ENCODE measurements around the gene MTHFD2L.

- TF ChIP-seq, protein P1, sequence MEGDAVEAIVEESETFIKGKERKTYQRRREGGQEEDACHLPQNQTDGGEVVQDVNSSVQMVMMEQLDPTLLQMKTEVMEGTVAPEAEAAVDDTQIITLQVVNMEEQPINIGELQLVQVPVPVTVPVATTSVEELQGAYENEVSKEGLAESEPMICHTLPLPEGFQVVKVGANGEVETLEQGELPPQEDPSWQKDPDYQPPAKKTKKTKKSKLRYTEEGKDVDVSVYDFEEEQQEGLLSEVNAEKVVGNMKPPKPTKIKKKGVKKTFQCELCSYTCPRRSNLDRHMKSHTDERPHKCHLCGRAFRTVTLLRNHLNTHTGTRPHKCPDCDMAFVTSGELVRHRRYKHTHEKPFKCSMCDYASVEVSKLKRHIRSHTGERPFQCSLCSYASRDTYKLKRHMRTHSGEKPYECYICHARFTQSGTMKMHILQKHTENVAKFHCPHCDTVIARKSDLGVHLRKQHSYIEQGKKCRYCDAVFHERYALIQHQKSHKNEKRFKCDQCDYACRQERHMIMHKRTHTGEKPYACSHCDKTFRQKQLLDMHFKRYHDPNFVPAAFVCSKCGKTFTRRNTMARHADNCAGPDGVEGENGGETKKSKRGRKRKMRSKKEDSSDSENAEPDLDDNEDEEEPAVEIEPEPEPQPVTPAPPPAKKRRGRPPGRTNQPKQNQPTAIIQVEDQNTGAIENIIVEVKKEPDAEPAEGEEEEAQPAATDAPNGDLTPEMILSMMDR (IDR thresholded peaks at IDR 0.05): no peak
- TF ChIP-seq POLR2A (IDR thresholded peaks at IDR 0.05): no peak
Observed at GRCh38 chr4:74282926-74283325, 125.0 kb downstream of the MTHFD2L start.
